ENCODE data around the gene EFCAB14.
"Not testable (repeated sequence)": the region's sequence is repeated elsewhere in the genome, so short reads cannot be mapped to it uniquely, and the experiment has no call there.

EFCAB14 gene

DNA sequence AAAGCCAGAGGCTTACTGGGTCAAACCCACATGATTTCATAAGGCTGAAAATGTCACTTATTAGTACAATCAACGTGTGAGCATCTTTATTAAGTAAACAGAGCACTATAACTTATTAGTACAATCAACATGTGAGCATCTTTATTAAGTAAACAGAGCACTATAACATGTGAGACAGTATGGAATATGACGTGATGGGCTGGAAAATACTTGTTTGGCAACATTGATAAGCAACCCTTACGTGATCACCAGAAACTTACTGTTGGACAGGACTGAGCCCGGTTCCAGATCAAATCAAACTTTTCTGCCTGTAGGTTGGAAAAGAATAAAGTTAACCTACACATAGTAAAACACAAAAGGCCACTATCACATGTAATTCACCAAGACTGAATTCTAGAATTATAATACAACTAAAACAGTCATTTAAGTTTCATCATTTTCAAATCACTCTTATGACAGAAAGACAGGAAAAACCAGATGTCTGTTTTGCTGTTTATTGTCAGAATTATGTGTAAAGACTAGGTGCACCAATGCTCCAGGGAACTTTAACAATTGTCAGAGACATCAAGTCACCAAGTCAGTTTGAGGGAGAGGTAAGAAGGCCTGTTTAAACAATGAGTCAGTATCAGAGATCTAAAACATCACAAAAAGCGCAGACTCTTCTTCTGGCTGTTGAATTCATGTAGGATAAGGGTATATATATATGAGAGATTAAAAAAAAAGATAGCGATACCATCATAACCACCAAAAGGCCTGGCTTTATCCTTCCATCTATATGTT is 66.4 kb downstream of the EFCAB14 start:
- DNase-seq (ENCODE audit: insufficient read length, low spot score) (no peak), FAIRE-seq (no peak)
- TF ChIP-seq, protein P1, sequence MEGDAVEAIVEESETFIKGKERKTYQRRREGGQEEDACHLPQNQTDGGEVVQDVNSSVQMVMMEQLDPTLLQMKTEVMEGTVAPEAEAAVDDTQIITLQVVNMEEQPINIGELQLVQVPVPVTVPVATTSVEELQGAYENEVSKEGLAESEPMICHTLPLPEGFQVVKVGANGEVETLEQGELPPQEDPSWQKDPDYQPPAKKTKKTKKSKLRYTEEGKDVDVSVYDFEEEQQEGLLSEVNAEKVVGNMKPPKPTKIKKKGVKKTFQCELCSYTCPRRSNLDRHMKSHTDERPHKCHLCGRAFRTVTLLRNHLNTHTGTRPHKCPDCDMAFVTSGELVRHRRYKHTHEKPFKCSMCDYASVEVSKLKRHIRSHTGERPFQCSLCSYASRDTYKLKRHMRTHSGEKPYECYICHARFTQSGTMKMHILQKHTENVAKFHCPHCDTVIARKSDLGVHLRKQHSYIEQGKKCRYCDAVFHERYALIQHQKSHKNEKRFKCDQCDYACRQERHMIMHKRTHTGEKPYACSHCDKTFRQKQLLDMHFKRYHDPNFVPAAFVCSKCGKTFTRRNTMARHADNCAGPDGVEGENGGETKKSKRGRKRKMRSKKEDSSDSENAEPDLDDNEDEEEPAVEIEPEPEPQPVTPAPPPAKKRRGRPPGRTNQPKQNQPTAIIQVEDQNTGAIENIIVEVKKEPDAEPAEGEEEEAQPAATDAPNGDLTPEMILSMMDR (IDR thresholded peaks at IDR 0.05; ENCODE audit: insufficient read depth, missing control alignments), result no peak

DNA sequence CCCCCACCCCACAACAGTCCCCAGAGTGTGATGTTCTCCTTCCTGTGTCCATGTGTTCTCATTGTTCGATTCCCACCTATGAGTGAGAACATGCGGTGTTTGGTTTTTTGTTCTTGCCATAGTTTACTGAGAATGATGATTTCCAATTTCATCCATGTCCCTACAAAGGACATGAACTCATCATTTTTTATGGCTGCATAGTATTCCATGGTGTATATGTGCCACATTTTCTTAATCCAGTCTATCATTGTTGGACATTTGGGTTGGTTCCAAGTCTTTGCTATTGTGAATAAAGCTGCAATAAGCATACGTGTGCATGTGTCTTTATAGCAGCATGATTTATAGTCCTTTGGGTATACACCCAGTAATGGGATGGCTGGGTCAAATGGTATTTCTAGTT is 67.8 kb downstream of the EFCAB14 start:
- DNase-seq (ENCODE audit: insufficient read length, low spot score); FAIRE-seq: not testable (repeated sequence)

DNA sequence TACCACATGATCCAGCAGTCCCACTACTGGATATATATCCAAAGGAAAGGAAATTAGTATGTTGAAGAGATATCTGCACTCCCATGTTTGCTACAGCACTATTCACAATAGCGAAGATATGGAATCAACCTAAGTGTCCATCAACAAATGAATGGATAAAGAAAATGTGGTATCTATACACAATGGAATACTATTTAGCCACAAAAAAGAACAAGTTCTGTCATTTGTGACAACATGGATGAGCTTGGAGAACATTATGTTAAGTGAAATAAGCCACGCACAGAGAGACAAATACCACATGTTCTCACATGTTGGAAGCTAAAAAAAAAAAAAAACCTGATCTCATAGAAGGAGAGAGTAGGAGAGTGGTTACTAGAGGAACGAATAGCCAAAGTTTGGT is 68.4 kb downstream of the EFCAB14 start:
- DNase-seq (ENCODE audit: insufficient read length, low spot score), result no peak
- TF ChIP-seq, protein P1 (IDR thresholded peaks at IDR 0.05; ENCODE audit: insufficient read depth, missing control alignments), result no peak
- no peak for FAIRE-seq

DNA sequence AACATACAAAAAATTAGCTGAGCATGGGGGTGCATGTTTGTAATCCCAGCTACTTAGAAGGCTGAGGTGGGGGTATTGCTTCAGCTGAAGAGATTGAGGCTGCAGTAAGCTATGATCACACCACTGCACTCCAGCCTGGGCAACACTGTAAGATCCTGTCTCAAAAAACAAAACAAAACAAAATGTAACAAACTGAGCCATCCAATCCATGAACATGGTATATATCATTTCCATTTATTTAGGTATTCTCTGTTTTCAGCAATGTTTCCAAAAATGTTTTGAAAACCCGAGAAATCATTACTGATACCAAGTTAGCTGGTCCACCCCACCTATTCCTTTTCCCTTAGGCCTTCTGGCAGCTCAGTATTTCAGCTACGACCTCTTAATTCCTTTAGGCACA is 69.2 kb downstream of the EFCAB14 start:
- FAIRE-seq, result no peak
- DNase-seq (ENCODE audit: insufficient read length, low spot score), result no peak

DNA sequence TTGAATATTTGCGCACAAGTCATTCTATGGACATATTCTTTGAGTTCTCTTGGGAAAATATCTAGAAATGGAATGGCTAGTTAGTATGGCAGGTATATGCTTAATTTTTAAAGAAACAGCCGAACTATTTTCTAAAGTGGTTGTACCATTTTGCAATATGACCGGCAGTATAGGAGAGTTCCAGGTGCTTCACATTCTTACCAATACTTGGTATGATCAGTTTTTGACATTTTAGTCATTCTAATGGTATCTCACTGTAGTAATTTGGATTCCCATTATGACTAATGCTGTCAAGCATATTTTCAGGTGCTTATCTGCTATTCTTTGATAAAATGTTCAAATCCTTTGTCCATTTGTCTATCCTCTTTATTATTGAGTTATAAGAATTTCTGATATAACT is 71.3 kb downstream of the EFCAB14 start:
- FAIRE-seq (no peak), DNase-seq (ENCODE audit: insufficient read length, low spot score) (no peak)
- TF ChIP-seq, protein P1 (IDR thresholded peaks at IDR 0.05; ENCODE audit: insufficient read depth, missing control alignments), result no peak

More for the DNA sequence above, 69.2 kb downstream of the EFCAB14 start:
- TF ChIP-seq, protein P1 (IDR thresholded peaks at IDR 0.05; ENCODE audit: insufficient read depth, missing control alignments), result no peak

DNA sequence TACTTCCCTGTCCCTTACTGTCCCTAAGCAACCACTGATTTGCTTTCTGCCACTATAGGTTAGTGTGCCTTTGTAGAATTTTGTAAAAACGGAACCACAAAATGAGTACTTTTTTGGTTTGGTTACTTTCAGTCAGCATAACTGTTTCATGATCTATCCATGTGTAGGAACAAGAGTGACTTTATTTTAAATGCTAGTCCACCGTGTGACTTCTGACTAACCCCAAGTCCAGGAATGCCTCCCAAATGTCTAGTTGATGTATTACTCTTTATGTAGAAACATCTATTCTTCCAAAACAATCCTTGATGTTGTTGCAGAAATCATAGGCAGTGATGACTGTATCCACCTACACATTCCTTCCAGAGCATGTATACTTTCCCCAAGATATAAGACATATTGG is 72.1 kb downstream of the EFCAB14 start:
- DNase-seq (ENCODE audit: insufficient read length, low spot score) (no peak), FAIRE-seq (no peak)
- TF ChIP-seq, protein P1 (IDR thresholded peaks at IDR 0.05; ENCODE audit: insufficient read depth, missing control alignments), result no peak

DNA sequence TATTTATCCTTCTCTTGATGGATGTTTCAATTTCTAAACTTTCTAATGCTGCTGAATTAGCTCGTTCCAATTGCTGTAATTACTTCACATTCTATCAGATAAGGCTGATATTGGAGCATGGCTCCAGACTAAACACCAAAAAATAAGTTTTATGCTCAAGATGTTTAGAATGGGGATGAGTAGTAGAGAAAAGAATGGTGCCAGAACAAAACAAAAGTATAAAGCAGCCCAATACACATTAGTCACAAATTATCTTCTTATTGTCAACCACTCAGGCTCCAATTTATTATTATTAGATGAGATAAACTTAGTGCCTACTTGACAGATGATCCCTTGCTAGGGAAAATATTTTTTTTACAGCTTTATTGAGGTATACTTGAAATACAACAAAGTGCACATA is 72.6 kb downstream of the EFCAB14 start:
- TF ChIP-seq, protein P1 (IDR thresholded peaks at IDR 0.05; ENCODE audit: insufficient read depth, missing control alignments), result no peak
- FAIRE-seq (no peak), DNase-seq (ENCODE audit: insufficient read length, low spot score) (no peak)

Measured in D721Med (cell line).